T-helper 1 cell treated with Interleukin-12 subunit alpha and Interleukin-12 subunit beta and Interleukin-4 antibody, amounts not matched to agents 30 μg/mL and 1 μg/mL, for 36 hours (primary cell): ENCODE data around the gene TTR.

ENCODE experiments used
- H3K27ac Mint-ChIP-seq: one replicate; pipeline ENCODE4 v1.8.0; 2021; ENCODE audit warnings: mild to moderate bottlenecking, mixed read lengths
- H3K27me3 Mint-ChIP-seq: one replicate; pipeline ENCODE4 v1.8.0; 2021; ENCODE audit warnings: low read depth, mixed read lengths
- H3K36me3 Mint-ChIP-seq: one replicate; pipeline ENCODE4 v1.8.0; 2021; ENCODE audit warnings: low read depth, mixed read lengths
- H3K4me1 Mint-ChIP-seq: one replicate; pipeline ENCODE4 v1.8.0; 2021; ENCODE audit warnings: low read depth, mixed read lengths
- H3K4me3 Mint-ChIP-seq: one replicate; pipeline ENCODE4 v1.8.0; 2021; ENCODE audit warnings: mild to moderate bottlenecking, moderate library complexity, mixed read lengths
- H3K9me3 Mint-ChIP-seq: one replicate; pipeline ENCODE4 v1.8.0; 2021; ENCODE audit warnings: mixed read lengths

Gene TTR

DNA sequence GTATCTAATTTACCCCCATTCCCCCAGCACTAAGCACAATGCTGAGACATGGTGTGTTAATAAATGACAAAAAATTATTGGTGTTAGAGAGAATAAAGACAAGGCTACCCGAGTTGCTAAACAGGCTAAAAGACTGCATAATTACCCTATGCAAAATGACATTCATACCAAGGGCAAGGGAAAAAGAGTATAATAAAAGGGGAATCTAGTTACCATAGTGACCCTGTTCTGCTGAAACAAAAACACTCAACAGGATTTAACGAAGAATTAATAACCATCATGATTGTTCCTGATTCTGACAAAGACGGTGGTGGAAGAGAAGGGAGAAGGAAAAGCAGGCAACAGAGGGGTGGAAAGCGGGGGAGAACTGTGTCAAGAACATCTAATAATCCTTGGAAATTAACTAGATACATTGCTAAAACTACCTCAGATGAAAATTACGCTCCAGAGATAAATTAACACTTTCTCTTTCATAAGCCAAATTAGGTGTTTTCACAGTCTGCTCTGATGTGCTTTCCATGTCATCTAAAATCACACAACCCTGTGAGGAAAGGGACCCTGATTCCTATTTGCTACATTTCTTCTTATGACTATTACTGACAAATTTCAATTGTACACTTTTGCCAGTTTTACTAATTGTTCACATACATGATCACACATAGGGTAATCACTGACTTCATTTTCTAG, 25.5 kb downstream of the TTR start:
- Mint-ChIP-seq H3K9me3 (no peaks in the 10 kb centered on the region), H3K27me3 (no peaks in the 10 kb centered on the region), H3K36me3 (no peaks in the 10 kb centered on the region), H3K27ac (no peak overlapping the region), H3K4me3 (no peak overlapping the region), H3K4me1 (no peaks in the 10 kb centered on the region)

DNA sequence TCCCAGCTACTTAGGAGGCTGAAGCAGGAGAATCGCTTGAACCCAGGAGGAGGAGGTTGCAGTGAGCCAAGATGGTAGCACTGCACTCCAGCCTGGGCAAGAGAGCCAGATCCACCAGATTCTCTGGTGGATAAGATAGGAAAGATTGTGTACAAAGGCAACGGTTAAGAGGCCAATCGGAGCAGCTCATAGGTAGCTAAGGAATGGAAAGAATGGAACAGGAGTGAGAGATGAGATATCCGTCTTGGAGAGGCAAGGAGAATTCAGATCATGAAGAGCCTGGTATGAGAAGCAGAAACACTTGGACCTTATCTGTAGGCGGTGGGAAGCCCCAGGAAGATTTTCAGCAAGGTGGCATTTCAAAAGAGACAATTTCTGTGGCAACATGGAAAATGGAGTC, 27.1 kb downstream of the TTR start:
- no peak overlapping the region for H3K27ac Mint-ChIP-seq
- H3K36me3 Mint-ChIP-seq, result no peaks in the 10 kb centered on the region

DNA sequence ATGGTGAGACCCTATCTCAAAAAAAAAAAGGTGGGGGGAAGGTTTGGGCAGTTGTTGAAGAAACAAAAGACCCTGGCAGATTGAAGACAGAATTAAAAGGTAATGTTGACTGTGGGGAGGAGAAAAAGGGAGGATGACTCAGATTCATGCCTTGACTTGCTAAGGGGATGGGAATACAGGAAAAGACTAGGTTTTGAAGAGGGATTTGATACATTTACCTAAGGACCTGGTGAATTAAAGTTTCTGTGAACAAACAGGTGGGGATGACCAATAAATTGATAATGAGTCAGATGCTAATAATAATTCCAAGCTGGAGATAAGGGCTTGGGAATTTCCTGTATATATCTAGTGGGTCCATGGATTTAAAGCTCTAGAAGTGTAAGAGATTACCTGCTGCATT, 27.6 kb downstream of the TTR start:
- H3K4me3 Mint-ChIP-seq, result no peak overlapping the region
- H3K36me3 Mint-ChIP-seq, result no peaks in the 10 kb centered on the region
- H3K4me1 Mint-ChIP-seq, result no peaks in the 10 kb centered on the region
- no peaks in the 10 kb centered on the region for H3K27me3 Mint-ChIP-seq
- no peak overlapping the region for H3K27ac Mint-ChIP-seq
- H3K9me3 Mint-ChIP-seq, result no peaks in the 10 kb centered on the region

More for the DNA sequence above, 27.1 kb downstream of the TTR start:
- Mint-ChIP-seq H3K4me1 (no peaks in the 10 kb centered on the region), H3K9me3 (no peaks in the 10 kb centered on the region), H3K27me3 (no peaks in the 10 kb centered on the region), H3K4me3 (no peak overlapping the region)

DNA sequence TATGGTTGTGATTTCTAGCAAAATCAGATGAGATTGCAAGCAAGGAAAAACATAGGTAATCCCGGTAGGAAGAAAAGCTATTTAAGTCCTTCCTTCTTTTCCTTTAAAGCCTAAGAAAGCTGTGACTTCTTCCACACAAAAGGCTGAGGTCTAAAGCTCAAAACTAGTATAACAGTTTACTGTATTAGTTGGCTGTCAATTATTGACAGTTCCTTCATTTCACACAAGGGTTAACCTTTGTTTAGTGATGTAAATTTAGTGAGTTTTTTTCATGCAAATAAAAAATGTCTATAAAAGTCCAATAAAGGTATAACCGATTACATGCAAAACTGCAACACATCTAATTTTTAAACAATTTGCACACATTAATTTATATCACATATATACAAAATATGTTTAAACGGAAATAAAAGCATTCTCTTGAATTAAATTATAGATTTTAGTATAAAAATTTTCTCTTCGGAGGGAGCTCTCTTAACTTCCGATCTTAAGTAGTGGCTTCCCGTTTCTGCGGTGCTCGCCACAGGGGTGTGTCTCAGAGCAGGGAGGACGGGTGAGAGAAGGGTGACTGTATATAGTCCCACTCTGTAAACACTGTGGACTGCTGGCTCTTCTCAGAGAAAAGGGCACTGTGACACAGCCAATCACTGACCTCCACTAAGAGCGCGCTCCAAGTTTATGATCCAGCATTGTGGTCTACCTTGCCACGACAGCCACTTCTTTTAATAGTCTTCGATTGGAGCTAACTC, 33.4 kb downstream of the TTR start:
- no peak overlapping the region for H3K27ac Mint-ChIP-seq
- no peaks in the 10 kb centered on the region for H3K4me1 Mint-ChIP-seq
- no peaks in the 10 kb centered on the region for H3K36me3 Mint-ChIP-seq
- H3K27me3 Mint-ChIP-seq, result no peaks in the 10 kb centered on the region
- no peaks in the 10 kb centered on the region for H3K9me3 Mint-ChIP-seq
- no peak overlapping the region for H3K4me3 Mint-ChIP-seq

DNA sequence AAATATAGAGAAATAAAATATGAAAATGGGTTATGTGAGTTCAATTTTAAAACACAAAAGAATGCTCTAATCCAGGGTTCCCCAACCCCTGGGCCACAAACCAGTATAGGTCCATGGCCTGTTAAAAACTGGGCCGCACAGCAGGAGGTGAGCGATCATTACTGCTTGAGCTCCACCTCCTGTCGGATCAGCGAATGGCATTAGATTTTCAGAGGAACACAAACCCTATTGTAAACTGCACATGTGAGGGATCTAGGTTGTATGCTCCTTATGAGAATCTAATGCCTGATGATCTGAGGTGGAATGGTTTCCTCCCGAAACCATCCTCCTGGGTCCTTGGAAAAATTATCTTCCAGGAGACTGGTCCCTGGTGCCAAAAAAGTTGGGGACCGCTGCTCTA, 34.7 kb downstream of the TTR start:
- Mint-ChIP-seq H3K36me3 (no peaks in the 10 kb centered on the region), H3K4me3 (no peak overlapping the region), H3K4me1 (no peaks in the 10 kb centered on the region), H3K27me3 (no peaks in the 10 kb centered on the region), H3K9me3 (no peaks in the 10 kb centered on the region), H3K27ac (no peak overlapping the region)

DNA sequence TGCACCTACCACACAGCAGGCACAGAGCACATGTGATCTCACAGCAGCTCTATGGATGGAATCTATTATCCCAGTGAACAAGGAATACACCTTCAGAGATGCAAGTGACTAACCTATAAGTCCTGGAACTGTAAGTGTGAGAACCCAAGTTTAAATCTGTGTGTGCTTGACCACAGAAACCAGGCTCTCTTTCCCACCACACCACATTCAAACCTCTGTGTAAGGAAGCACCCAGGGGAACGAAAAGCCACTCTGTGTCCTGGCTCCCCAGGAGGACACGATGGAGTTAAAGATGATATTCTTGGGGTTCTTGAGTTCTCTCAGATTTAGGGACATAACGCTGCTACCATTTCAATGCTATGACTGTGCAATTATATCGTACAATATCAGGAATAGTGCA, 38.9 kb downstream of the TTR start:
- Mint-ChIP-seq H3K9me3 (no peaks in the 10 kb centered on the region), H3K27ac (no peak overlapping the region), H3K4me1 (peaks cover 15% of the 10 kb centered on the region), H3K4me3 (no peak overlapping the region), H3K36me3 (no peaks in the 10 kb centered on the region), H3K27me3 (peaks cover 4% of the 10 kb centered on the region)

DNA sequence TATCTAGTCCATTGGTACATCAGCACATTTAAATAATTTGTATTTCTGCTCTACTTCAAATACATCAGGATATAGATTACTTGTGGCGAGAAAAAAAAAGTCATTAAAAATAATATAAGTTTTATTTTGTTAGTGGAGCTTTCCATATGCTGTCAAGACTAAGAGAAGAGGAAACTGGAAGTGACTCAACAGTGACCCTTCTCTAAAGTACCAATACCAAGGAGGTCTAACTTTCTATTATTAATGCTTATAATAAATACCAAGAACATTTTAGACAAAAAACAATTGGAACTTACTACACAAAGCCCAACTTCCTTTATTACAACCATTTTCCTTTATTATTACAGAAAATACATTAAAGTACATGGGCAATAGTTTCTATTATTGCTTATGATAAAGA, 39.8 kb downstream of the TTR start:
- Mint-ChIP-seq H3K36me3 (no peaks in the 10 kb centered on the region), H3K4me3 (no peak overlapping the region), H3K4me1 (peaks cover 15% of the 10 kb centered on the region), H3K27ac (no peak overlapping the region), H3K27me3 (peaks cover 4% of the 10 kb centered on the region), H3K9me3 (no peaks in the 10 kb centered on the region)

DNA sequence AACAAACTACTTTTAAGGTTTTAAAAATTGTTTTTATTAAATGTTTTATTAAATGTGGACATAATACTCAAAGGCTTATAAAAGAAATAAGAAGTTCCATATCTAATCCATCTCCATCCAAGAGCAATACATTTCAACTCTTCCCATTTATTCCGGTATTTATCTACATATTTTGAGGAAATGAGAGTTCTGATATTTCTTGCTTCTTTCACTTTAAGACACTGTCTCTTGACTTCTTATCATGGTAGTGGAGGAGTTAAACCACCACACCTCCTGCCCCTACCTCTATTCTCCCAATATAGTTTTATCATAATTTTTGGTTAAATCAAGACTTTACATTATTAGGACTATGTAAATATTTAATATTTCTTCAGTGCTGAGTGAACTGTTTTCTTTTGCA, 40.7 kb downstream of the TTR start:
- peaks cover 4% of the 10 kb centered on the region for H3K27me3 Mint-ChIP-seq
- H3K36me3 Mint-ChIP-seq, result no peaks in the 10 kb centered on the region
- H3K9me3 Mint-ChIP-seq, result no peaks in the 10 kb centered on the region
- H3K27ac Mint-ChIP-seq, result no peak overlapping the region
- no peak overlapping the region for H3K4me3 Mint-ChIP-seq
- H3K4me1 Mint-ChIP-seq, result peaks cover 15% of the 10 kb centered on the region

DNA sequence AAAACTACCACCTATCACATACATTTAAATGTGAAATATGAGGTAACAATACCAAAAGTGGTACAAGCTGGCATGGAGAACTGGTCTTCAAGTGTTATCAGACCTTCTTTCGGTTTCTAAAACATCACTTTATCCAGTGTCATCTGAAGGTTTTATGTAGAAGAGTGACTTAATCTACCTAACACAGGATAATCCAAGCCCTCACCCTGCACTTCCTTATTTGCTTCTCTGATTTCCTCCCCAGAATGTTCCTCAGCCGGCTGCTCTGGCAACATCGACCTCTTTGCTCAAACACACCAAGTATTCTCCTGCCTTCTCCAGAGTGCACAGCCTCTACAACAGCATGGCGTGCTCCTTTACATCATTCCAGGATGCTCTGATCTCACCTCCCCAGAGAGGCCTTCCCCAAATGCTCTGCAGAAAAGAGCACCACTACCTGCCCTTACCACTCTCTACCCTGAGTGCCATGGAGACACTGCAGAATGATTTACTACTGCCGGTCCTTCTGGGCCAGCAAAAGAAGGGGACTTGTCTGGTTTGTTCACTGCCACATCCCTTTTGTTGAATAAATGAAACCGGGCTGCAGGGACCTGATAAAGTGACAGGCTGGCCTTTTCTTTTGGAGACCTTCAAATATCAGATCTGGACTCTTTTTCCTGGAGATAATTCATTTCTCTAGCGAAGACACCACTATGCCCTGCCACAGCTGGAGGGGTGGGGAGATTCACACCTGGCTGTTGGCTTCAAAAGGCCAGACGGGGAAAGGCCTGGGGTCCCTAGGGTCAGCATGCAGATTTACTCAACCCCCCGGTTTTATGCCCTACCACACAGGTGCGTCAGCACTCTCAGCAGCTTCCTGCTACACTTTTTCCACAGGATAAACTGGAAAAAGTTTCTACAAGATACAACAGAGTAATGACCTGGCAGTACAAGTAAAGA, 42.0 kb downstream of the TTR start:
- H3K9me3 Mint-ChIP-seq, result no peaks in the 10 kb centered on the region
- no peaks in the 10 kb centered on the region for H3K36me3 Mint-ChIP-seq
- H3K4me3 Mint-ChIP-seq, result no peak overlapping the region
- peaks cover 15% of the 10 kb centered on the region for H3K4me1 Mint-ChIP-seq
- no peak overlapping the region for H3K27ac Mint-ChIP-seq
- peaks cover 4% of the 10 kb centered on the region for H3K27me3 Mint-ChIP-seq

DNA sequence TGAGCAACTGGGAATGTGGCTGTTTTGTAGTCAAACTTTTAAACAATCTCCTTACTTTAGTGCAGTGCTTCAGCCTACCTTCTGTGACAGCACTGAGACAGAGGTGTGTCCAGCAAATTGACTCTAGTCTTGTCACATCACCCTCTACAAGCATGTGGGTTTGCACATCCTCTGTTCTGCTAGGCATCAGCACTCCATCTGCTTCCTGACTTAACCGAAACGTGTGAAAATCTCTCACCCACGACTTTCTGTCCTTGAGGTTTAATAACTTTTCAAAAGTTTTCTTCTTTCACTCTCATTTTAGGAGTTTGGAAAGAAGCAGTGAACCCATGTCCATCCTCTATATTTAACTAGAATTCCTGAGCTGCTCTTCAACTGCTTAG, 42.6 kb downstream of the TTR start:
- Mint-ChIP-seq H3K4me3 (no peak overlapping the region), H3K36me3 (no peaks in the 10 kb centered on the region), H3K27ac (no peak overlapping the region), H3K4me1 (peaks cover 15% of the 10 kb centered on the region), H3K9me3 (no peaks in the 10 kb centered on the region), H3K27me3 (peaks cover 8% of the 10 kb centered on the region)

DNA sequence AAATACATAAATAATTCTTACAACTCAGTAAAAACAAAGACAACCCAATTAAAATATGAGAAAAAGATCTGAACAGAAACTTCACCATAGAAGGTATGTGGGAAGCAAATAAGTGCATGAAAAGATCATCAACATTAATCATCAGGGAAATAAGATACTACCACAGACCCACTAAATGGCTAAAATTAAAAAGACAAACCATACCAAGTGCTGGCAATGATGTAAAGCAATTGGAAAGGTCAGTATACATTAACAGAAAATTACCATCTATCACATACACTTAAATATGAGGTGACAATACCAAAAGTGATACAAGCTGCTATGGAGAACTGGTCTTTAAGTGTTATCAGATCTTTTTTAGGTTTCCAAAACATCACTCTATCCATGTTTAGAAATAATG, 44.7 kb downstream of the TTR start:
- Mint-ChIP-seq H3K9me3 (no peaks in the 10 kb centered on the region), H3K4me3 (no peak overlapping the region), H3K27ac (no peak overlapping the region), H3K36me3 (no peaks in the 10 kb centered on the region), H3K4me1 (peaks cover 15% of the 10 kb centered on the region), H3K27me3 (peaks cover 9% of the 10 kb centered on the region)

DNA sequence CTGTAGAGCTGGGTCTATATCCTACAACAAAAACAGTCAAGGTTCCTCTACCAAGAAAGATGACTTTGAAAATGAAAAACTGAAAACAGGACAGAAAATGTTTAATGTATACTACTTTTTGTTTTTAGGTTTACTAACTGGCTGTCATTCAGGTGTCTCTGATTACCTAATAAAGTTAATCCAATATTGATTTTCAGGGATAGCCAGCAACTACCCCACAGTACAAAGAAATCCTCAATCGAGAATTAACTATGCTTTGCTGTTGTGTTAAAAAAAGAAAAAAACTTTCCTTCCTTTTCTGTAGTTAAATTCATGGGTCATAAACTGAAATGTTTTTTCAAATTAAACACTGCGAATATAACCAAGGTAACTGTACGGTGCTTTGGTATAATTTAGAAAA, 45.8 kb downstream of the TTR start:
- H3K36me3 Mint-ChIP-seq, result no peaks in the 10 kb centered on the region
- peaks cover 15% of the 10 kb centered on the region for H3K4me1 Mint-ChIP-seq
- H3K9me3 Mint-ChIP-seq, result no peaks in the 10 kb centered on the region
- H3K4me3 Mint-ChIP-seq, result no peak overlapping the region
- no peak overlapping the region for H3K27ac Mint-ChIP-seq
- peaks cover 19% of the 10 kb centered on the region for H3K27me3 Mint-ChIP-seq

DNA sequence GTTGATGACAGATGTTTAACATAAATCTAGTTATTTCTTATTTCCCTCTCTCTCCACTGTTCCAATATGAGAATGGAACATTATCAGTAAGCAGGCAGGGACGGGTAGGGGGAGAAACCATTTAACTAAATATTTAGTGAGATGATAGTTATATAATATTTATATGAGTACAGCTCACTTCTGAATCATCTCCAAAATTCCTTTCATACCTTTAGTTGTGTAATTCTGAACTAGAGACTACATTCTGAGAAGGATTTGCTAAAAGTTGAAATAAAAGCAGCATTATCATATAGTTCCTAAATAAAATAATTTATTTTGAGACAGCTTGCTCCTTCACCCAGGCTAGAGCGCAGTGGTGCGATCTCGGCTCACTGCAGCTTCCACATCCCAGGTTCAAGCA, 51.3 kb downstream of the TTR start:
- Mint-ChIP-seq H3K4me3 (no peak overlapping the region), H3K9me3 (no peaks in the 10 kb centered on the region), H3K27ac (no peak overlapping the region)

DNA sequence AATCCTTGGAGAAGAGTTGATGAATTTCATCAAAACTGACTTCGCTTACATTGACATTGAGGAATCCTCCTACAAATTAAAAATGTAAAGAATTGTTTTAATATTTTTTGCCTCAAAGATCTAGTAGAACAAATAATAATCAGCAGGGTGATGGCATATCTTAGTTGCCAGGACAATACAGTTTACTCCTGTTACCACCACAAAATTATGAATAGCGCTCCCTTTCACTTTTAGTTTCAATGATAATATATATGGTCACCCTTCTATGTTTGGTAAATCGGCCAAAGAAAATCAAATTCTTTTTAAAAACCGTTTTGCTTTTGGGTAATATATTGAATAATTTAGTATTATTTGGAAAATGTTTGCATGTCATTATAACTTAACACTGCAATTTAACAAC, 53.7 kb downstream of the TTR start:
- peaks cover 7% of the 10 kb centered on the region for H3K4me1 Mint-ChIP-seq
- no peak overlapping the region for H3K27ac Mint-ChIP-seq
- no peaks in the 10 kb centered on the region for H3K9me3 Mint-ChIP-seq
- peaks cover 20% of the 10 kb centered on the region for H3K27me3 Mint-ChIP-seq
- H3K4me3 Mint-ChIP-seq, result no peak overlapping the region
- no peaks in the 10 kb centered on the region for H3K36me3 Mint-ChIP-seq

More for the DNA sequence above, 51.3 kb downstream of the TTR start:
- peaks cover 5% of the 10 kb centered on the region for H3K4me1 Mint-ChIP-seq
- H3K36me3 Mint-ChIP-seq, result no peaks in the 10 kb centered on the region
- peaks cover 20% of the 10 kb centered on the region for H3K27me3 Mint-ChIP-seq
